Left kidney (tissue), 2 donors: ENCODE measurements around the gene DPP6. TPM values are rescaled to one million over a fixed set of nuclear protein-coding genes. Genes with fewer than 3 reads are reported as not detected.

Experiments used
- DNase-seq: peaks from one replicate; pipeline ENCODE4 v3.0.0-alpha.2; 2013
- polyA plus RNA-seq: library from polyadenylated mRNA; unstranded; fragments of 120-200 nt; gene quantifications from one replicate; pipeline ENCODE4 v1.2.1, GENCODE V29; 2013; ENCODE audit not compliant: insufficient read length

The DPP6 gene
- polyA plus RNA-seq, 1 donor: 44.9 TPM

- DNase-seq: no peak
Measured at GRCh38 chr7:154832557-154833138, 780.5 kb downstream of the DPP6 start.

GRCh38 chr7:154836021-154836448 lies 783.8 kb downstream of the DPP6 start:
- DNase-seq: no peak

GRCh38 chr7:154837087-154837486 lies 784.9 kb downstream of the DPP6 start:
- DNase-seq: no peak

- DNase-seq: no peak
Measured at GRCh38 chr7:154837622-154838021, 785.4 kb downstream of the DPP6 start.

GRCh38 chr7:154840086-154840485 lies 787.9 kb downstream of the DPP6 start:
- no peak for DNase-seq

- DNase-seq: no peak
Measured at GRCh38 chr7:154841731-154842331, 789.6 kb downstream of the DPP6 start.

- no peak for DNase-seq
Measured at GRCh38 chr7:154842591-154842990, 790.4 kb downstream of the DPP6 start.

GRCh38 chr7:154843670-154844237 lies 791.6 kb downstream of the DPP6 start:
- DNase-seq: no peak

GRCh38 chr7:154844499-154844898 lies 792.3 kb downstream of the DPP6 start:
- no peak for DNase-seq

- DNase-seq: no peak
Measured at GRCh38 chr7:154844955-154845354, 792.8 kb downstream of the DPP6 start.

GRCh38 chr7:154848464-154848863 lies 796.3 kb downstream of the DPP6 start:
- no peak for DNase-seq

- DNase-seq: no peak
Measured at GRCh38 chr7:154852205-154852604, 800.0 kb downstream of the DPP6 start.

- no peak for DNase-seq
Measured at GRCh38 chr7:154853063-154853726, 801.0 kb downstream of the DPP6 start.

GRCh38 chr7:154853727-154854095 lies 801.5 kb downstream of the DPP6 start:
- no peak for DNase-seq

GRCh38 chr7:154854836-154855235 lies 802.6 kb downstream of the DPP6 start:
- no peak for DNase-seq

GRCh38 chr7:154855366-154855765 lies 803.2 kb downstream of the DPP6 start:
- DNase-seq: no peak

- no peak for DNase-seq
Measured at GRCh38 chr7:154856733-154857132, 804.5 kb downstream of the DPP6 start.

- no peak for DNase-seq
Measured at GRCh38 chr7:154857240-154857639, 805.0 kb downstream of the DPP6 start.

GRCh38 chr7:154857728-154858681 lies 805.8 kb downstream of the DPP6 start:
- no peak for DNase-seq

GRCh38 chr7:154858836-154859537 lies 806.8 kb downstream of the DPP6 start:
- no peak for DNase-seq
